CD4-positive, alpha-beta T cell treated with Interferon gamma for 1 hour (primary cell): ENCODE measurements around the gene OR2A14.
A peak's percentile ranks its signal among the peaks of the same experiment; 100 is the strongest.
"Not testable (repeated sequence)": the region's sequence is repeated elsewhere in the genome, so short reads cannot be mapped to it uniquely, and the experiment has no call there.

Source experiments
- DNase-seq: peaks from one replicate; pipeline ENCODE4 v3.0.0-alpha.2; 2020

The OR2A14 gene

DNA sequence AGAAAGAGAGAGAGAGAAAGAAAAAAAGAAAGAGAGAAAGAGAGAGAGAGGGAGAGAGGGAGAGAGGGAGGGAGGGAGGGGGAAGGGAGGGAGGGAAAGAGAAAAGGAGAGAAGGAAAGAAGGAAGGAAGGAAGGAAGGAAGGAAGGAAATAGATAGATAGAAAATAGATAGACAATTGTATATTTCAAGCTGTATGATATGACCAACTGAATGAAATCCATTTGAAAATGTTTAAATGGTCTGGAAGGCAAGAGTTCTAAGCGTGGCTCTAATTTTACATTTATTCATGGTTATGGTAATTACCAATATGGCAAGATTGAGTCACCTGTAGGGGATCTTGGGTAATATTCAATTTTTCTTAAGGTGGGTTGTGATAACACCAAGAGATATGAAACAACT lies 35.9 kb downstream of the OR2A14 start:
- DNase-seq, result no peak

DNA sequence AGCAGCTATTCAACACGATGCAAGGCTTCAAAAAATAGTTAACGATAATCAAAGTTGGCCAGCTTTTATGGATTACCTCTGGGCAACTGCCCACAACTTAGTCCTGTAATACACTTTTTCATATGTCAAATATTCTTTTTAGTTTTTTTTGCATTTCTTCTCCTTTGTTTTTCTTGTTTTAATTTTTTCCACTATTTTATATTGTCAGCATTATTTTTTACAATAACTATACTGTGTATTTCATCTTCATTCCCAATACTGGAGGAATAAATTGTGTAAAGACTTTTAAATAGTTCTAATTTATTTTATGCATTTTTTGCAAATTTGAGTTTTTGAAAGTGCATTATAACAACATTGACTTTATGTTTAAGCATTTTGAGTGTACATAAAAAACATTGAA lies 41.8 kb downstream of the OR2A14 start:
- no peak for DNase-seq

GRCh38 chr7:144171594-144172350 lies 48.8 kb downstream of the OR2A14 start:
- not testable (repeated sequence) for DNase-seq

DNA sequence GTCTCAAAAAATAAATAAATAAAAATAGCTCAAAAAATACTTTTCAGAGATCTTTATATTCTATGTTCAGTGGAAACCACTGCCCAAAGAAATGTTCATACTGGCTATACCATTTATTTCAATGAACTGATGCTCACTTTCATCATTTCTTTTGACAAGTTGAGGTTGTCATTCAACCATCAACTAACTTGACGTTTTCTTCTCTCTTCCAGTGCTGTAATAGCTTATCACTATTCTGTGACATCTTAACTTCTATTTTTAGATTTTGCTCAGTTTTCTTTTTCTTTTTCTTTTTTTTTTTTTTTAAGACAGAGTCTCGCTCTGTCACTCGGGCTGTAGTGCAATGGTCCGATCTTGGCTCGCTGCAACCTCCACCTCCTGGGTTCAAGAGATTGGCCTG lies 51.6 kb downstream of the OR2A14 start:
- no peak for DNase-seq

GRCh38 chr7:144178380-144179164 lies 55.6 kb downstream of the OR2A14 start:
- DNase-seq, result peak; percentile 35

DNA sequence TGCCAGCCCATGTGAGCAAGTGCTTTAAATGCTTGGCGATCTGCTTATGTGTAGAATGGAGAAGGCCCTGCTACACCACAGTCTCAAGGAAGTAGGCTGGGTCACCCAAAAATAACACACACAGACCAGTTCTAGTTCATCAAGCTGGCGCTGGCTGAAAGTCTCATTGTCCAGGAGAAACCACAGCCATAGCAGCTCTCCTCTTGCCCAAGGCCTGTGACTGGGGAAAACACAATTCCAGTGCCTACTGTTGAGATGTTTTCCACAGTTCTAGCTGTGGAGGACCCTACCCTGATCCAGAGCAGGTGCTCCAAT lies 56.1 kb downstream of the OR2A14 start:
- DNase-seq, result not testable (repeated sequence)
